Measurements from ENCODE around the gene AATK. TPM values are rescaled to one million over a fixed set of nuclear protein-coding genes. Genes with fewer than 3 reads are reported as not detected.

Gene AATK
- total and polyA plus RNA-seq, 2 donors (not counting 3 experiments of a cell fraction or from before 2014, with no cell fraction given): 0.69 to 1.00 TPM

DNA sequence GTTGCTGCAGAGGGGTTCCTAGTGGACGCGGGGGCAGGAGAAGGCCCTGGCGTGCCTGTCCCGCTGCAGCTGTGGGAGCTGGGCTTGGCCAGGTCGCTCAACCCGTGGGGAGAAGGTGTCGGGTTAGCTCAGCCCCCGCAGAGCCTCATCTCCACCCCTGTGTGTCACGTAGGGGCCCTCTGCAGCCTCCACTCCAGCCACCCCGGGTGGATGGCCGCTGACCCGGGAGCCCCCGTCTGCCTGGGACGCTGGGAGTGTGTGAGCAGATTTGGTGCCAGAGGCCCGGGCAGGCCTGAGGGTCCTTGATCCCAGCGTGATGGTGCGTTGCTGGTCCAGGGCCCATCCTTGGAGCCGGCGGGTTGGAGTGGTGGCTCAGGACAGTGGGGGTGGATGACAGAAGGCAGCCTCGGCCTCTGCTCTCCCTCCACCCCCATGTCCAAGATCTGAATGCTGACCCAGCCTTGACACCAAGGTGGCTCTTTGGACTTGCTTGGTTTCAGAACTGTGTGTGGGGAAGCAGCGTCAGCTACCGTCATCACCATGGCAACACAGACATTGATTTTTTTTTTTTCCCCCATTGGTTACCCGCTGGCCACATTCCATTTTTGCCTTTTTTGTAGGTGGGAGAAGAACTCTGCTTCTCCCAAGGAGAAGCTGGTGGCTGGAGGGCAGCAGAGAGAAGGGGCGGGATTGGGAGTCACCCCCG, 95.3 kb downstream of the AATK start:
- no TSS peak for BruUV-seq (replicated peaks)
- Histone ChIP-seq H3K4me2 (ENCODE audit: insufficient read depth, low read length) (no peak overlapping the region), H3K9me1 (replicated peaks; ENCODE audit: control insufficient read depth, extremely low read depth, insufficient read depth, low read length) (no peaks in the 10 kb centered on the region), H3K9ac (replicated peaks; ENCODE audit: extremely low read depth, insufficient read depth, low read length) (no peak overlapping the region), H3K27ac (ENCODE audit: insufficient read depth, low read depth, low read length) (no peak overlapping the region), H3K27me3 (ENCODE audit: control insufficient read depth in 2 of 2, insufficient read depth in 2 of 2, low read length in 2 of 2) (no peaks in the 10 kb centered on the region), H3K9me3 (replicated peaks; ENCODE audit: control insufficient read depth, insufficient read depth, low read length) (no peaks in the 10 kb centered on the region), H3K4me1 (ENCODE audit: control insufficient read depth, extremely low read depth, insufficient read depth, low read length) (no peaks in the 10 kb centered on the region), H3K79me2 (ENCODE audit: control insufficient read depth, insufficient read depth, low read length) (no peaks in the 10 kb centered on the region), H3K36me3 (ENCODE audit: control insufficient read depth in 2 of 2, extremely low read depth in 1 of 2, insufficient read depth in 2 of 2, low read length in 2 of 2) (no peaks in the 10 kb centered on the region), H4K20me1 (replicated peaks; ENCODE audit: control insufficient read depth, extremely low read depth, insufficient read depth, low read length) (no peaks in the 10 kb centered on the region), H2AFZ (ENCODE audit: low read depth, low read length) (no peak overlapping the region), H3K4me3 (replicated peaks in 1 of 3; ENCODE audit: insufficient read depth in 1 of 3, low read depth in 1 of 3, low read length in 3 of 3) (no peak overlapping the region)
- CTCF ChIA-PET: interaction anchor here (1.5 to 1.6 kb wide), 2 partner anchors 10 to 47 kb away, joined by 4 read pairs; no protein-coding TSS in a partner anchor
- TF ChIP-seq EZH2 (IDR thresholded peaks at IDR 0.05; ENCODE audit: borderline replicate concordance, low read depth, low read length, severe bottlenecking) (no peak), CTCF (IDR thresholded peaks at IDR 0.05; ENCODE audit: extremely low read depth in 1 of 2, insufficient read depth in 1 of 2, low read depth in 1 of 2, low read length in 2 of 2) (no peak), POLR2AphosphoS5 (IDR thresholded peaks at IDR 0.05; ENCODE audit: insufficient read depth, low read depth, low read length) (no peak), FOS (IDR thresholded peaks at IDR 0.05; ENCODE audit: borderline replicate concordance, insufficient read depth, low read length) (no peak), GATA2 (IDR thresholded peaks at IDR 0.05; ENCODE audit: insufficient read depth, insufficient read length, low read depth, low read length) (no peak), MAX (IDR thresholded peaks at IDR 0.05; ENCODE audit: insufficient read depth, insufficient read length) (no peak), POLR2A (IDR thresholded peaks at IDR 0.05; ENCODE audit: low read depth, low read length) (no peak), JUN (IDR thresholded peaks at IDR 0.05; ENCODE audit: borderline replicate concordance, insufficient read depth, insufficient read length, low read depth) (no peak), MYC (IDR thresholded peaks at IDR 0.05; ENCODE audit: low read depth, low read length) (no peak)
- DNase-seq (ENCODE audit: low read depth, low spot score): no peak
- POLR2A ChIA-PET: interaction anchor here (0.7 kb wide), 1 partner anchor 34 kb away, joined by 3 read pairs; no protein-coding TSS in a partner anchor
- intact Hi-C loops (cut with micrococcal nuclease) (no loop called here), dilution Hi-C loops (cut with MboI; ENCODE audit: extremely low pct_ligation_motif_present, low sequenced_read_pairs) (no loop called here)
- no peak for FAIRE-seq

Measured in endothelial cell of umbilical vein (primary cell).